Measurements from ENCODE around the gene MS4A4E. TPM values are rescaled to one million over a fixed set of nuclear protein-coding genes. Genes with fewer than 3 reads are reported as not detected.
"Not testable (repeated sequence)": the region's sequence is repeated elsewhere in the genome, so short reads cannot be mapped to it uniquely, and the experiment has no call there.

MS4A4E gene
- 4.7 TPM for total RNA-seq

DNA sequence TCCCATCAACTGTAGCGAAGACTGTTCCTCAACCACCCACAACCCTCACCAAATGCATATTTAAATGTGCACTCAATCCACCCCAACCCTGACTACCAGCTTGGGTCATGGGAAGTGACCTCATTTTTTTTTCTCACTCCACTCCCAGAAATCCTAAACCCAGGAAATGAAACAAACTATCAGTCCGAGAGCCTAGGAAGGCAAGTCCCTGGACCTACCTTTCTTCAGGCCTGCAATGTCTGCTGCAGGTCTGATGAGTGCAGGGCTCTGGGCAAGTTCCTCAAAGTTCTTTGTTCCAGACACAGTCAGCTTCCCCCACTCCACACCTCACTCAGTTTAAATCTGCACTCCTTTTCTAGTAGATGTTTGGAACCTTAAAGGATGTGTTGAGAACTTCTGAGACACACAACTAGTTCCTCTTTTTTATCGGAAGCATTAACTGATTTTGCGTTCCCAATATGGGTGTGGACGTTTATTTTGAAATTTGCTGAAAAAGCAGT, at the start of gene MS4A4E:
MS4A4E (minus strand) TSS at position 398 of the 500 bp plus-strand sequence. CDS start 13,082 bp downstream, outside the sequence.
- DNase-seq (ENCODE audit: low spot score): no peak

DNA sequence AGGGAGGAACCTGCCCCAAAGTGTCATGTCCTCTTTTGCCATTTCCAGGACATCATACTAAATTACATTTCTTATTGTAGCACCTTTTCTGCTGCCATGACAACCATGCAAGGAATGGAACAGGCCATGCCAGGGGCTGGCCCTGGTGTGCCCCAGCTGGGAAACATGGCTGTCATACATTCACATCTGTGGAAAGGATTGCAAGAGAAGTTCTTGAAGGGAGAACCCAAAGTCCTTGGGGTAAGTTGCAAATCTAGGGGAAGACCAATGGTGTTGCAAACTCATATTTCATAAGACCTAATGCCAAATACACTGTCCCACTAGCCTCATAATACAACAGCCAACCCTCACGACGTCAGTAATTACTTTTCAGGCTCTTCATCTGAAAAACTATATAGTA, 49.2 kb upstream of the MS4A4E start:
- no peak for DNase-seq (ENCODE audit: low spot score)

DNA sequence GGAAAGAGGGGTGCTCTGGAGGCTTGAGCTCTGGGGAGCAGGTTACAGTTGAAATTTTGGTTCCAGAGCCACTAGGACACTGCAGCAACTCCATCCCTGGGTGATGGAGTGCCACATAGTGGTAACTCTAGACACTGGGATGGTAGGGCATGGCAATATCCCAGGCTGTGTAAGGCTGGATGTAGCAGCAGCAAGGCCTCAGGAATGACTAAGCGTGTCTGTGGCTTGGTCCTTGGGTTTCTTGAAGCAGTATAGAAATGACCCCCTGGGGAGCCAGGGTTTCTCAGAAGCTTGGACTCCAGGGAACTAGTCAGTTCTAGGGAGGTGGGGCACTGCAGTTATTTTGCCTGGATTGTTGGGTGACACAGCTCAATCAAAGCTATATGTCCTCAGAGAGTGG, 45.6 kb upstream of the MS4A4E start:
- no peak for DNase-seq (ENCODE audit: low spot score)

- not testable (repeated sequence) for DNase-seq (ENCODE audit: low spot score)
Measured at GRCh38 chr11:60285411-60286126, 42.6 kb upstream of the MS4A4E start.

DNA sequence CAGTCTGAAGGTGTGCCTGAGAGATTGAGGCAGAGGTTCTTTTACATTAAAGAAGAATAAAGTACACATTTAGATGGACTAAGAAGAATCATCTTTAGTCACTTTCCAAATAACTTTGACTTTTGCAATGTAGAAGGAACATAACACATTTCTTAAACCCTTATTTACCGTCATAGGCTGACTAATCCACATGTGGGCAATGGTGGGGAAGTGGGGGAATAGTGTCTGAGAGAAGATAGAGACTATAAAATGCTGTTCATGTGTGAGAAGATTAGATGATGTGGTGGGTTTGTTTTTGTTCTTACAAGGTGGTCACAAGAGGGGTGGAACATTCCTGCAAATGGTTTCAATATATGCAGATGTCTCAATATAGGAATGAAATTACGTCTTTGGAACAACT, 39.3 kb upstream of the MS4A4E start:
- DNase-seq (ENCODE audit: low spot score): no peak

- no peak for DNase-seq (ENCODE audit: low spot score)
Measured at GRCh38 chr11:60281485-60281884, 38.5 kb upstream of the MS4A4E start.

DNA sequence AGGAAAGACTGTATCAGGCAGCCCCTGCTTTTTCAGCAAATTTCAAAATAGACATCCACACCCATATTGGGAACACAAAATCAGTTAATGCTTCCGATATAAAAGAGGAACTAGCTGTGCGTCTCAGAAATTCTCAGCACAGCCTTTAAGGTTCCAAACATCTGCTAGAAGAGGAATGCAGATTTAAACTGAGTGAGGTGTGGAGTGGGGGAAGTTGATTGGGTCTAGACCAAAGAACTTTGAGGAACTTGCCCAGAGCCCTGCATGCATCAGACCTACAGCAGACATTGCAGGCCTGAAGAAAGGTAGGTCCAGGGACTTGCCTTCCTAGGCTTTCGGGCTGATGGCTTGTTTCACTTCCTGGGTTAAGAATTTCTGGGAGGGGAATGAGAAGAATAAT, 37.5 kb upstream of the MS4A4E start, which contains the start of gene MS4A4A:
MS4A4A (plus strand) TSS at position 255 of the 400 bp plus-strand sequence; CDS start at position 265, 10 bp downstream.
- DNase-seq (ENCODE audit: low spot score): no peak

- DNase-seq (ENCODE audit: low spot score): no peak
Measured at GRCh38 chr11:60274416-60274815, 31.5 kb upstream of the MS4A4E start.

DNA sequence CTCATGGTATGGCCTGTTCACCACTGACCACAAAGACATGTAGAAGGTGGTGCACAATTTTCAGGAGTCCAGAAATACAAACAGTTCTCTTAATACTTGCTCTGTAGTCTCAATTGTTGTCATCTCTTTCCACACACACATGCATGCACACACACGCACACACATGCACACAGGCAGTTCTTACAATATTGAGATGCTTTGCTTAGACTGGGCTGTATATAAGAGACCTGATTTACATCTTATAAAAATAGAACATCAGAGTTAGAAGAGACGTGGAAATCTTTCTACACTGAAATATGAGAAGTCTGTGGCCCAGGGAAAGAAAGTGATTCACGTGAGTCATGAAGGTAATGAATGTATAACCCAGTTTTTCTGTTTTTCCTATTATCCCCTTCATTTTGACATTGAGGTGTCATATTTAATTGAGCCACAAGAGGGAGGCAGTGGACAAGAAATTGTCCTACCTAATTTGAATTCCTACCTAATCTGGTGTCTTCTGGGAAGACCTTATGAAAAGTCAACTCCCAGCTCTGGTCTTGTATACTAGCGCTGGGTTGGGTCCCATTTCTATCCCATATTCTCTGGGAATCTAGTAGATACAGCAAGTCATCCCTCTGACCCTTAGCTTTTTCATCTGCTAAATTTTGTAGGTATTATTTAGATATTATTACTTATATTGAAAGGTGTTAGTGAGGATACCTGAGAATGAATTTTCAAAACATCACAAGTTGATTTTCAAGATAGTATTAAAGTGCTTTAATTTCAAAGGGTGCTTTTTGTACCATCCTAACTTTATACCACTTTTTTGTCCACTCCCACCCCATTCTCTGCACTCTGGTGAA, 22.7 kb upstream of the MS4A4E start:
- no peak for DNase-seq (ENCODE audit: low spot score)

GRCh38 chr11:60264644-60265043, 21.7 kb upstream of the MS4A4E start:
- no peak for DNase-seq (ENCODE audit: low spot score)

DNA sequence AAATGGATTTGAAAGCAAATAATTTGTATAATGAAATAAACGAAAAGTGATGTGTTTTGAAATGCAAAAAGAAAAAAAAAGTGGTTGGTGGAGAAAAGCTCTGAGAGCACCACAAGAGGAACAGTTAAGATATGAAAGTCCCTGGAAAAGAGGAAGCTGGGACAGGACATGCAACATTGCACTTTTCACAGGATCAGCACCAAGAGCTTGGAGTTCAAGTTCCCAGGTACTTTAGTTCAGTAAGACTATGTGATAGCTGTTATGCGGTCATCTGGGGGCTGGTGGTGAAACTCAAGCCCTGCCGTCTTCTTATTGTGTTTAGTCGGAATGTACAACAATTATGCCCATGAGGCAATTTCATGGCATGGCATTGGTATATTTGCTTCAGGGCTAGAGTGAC, 20.5 kb upstream of the MS4A4E start:
- no peak for DNase-seq (ENCODE audit: low spot score)

DNA sequence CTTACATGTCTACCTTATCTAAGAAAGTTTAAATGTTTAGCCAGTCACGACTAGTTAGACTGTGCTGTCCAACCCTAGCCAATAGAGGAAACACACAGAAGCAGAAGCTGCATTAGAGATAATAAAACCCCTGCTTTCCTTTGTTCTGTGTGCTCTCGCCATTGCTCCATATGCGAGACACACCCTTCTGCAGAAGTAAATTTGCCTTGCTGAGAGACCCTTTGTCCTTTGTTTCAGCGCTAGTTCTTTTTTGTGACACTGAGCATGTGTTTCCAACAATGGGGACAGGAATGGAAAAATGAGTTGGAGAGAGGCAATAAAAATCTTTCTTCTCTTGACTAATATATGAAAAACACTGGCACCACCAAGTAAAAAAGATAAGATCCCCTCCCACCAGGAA, 18.1 kb upstream of the MS4A4E start:
- DNase-seq (ENCODE audit: low spot score): no peak

GRCh38 chr11:60257956-60258722, 15.2 kb upstream of the MS4A4E start:
- DNase-seq (ENCODE audit: low spot score): no peak

GRCh38 chr11:60252213-60253108, 9.5 kb upstream of the MS4A4E start:
- no peak for DNase-seq (ENCODE audit: low spot score)

DNA sequence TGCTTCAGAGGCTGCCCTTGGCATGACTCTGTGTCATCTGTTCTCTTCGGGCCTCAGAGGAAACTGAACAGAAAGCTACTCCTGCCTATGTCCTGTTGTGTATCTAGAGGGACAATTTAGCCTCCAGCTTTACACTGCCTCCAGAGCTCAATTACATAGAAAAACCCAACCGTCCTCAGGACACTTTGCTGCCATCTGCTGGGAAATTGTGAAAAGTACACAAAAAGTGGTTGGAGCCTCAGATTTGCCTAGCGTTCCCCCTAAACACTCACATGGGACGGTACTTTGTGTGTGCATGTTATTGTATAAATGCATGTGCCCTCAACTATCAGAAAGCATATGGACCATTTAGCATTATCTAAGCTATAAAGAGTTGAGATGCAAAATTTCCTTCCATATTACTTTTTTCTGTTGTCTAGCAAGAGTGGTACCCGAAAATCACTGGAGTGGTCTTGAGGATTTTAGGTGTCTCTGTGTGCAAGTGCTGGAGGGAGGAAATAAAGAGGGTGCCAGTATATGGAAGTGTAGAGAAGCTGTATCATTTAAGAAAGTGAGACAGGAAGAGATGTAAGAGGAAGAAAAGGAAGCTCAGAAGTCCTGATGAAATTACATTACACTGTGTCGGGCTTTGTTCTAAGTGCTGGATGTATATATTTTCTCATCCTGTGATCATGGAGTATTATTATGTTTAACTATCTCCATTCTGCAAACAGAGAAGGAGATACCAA, 8.7 kb upstream of the MS4A4E start:
- no peak for DNase-seq (ENCODE audit: low spot score)

- no peak for DNase-seq (ENCODE audit: low spot score)
Measured at GRCh38 chr11:60241786-60242185, 1.2 kb downstream of the MS4A4E start.

DNA sequence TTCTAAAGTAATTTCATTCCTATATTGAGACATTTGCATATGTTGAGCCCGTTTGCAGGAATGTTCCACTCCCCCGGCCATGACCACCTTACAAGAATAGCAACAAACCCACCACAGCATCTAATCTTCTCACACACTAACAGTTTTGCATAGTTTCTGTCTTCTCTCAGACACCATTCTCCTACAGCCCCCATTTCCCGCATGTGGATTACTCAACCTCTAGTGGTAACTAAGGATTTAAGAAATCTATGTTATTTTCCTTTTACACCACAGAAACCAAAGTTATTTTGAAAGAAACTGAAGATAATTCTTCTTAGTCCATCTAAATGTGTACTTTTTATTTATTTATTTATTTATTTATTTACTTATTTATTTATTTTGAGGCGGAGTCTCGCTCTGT, 2.3 kb downstream of the MS4A4E start:
- no peak for DNase-seq (ENCODE audit: low spot score)

- no peak for DNase-seq (ENCODE audit: low spot score)
Measured at GRCh38 chr11:60235321-60235720, 7.6 kb downstream of the MS4A4E start.

GRCh38 chr11:60230681-60231080, 12.3 kb downstream of the MS4A4E start:
- no peak for DNase-seq (ENCODE audit: low spot score)

- no peak for DNase-seq (ENCODE audit: low spot score)
Measured at GRCh38 chr11:60222141-60222540, 20.8 kb downstream of the MS4A4E start.
